Mesenchymal stem cell (in vitro differentiated cells and primary cell): Measurements from ENCODE around the gene SNX6.

Experiments used
- DNase-seq: peaks from one replicate; pipeline ENCODE4 v3.0.0-alpha.2; 2013
- H2AFZ ChIP-seq: one replicate; pipeline ENCODE4 v1.6.1; 2013; ENCODE audit warnings: low read depth, mild to moderate bottlenecking, control low read depth, inconsistent platforms, low read length, moderate library complexity
- H2AK5ac ChIP-seq: 2 replicates; pipeline ENCODE4 v1.6.1; 2013; ENCODE audit warnings: low read length, moderate library complexity, mild to moderate bottlenecking, inconsistent platforms; ENCODE audit not compliant: severe bottlenecking
- H2BK120ac ChIP-seq: one replicate; pipeline ENCODE4 v1.6.1; 2013; ENCODE audit warnings: low read depth, mild to moderate bottlenecking, inconsistent platforms, low read length, moderate library complexity
- H2BK12ac ChIP-seq, 2 experiments: one replicate each; pipeline ENCODE4 v1.6.1; 2013; ENCODE audit warnings: inconsistent platforms in 2 of 2, low read length in 2 of 2, mild to moderate bottlenecking in 2 of 2, moderate library complexity in 2 of 2, control low read depth in 1 of 2
- H2BK15ac ChIP-seq: one replicate; pipeline ENCODE4 v1.6.1; 2013; ENCODE audit warnings: mild to moderate bottlenecking, low read depth, inconsistent platforms; ENCODE audit not compliant: poor library complexity, severe bottlenecking
- H2BK5ac ChIP-seq: 2 replicates; pipeline ENCODE4 v1.6.1; 2013; ENCODE audit warnings: low read depth, mild to moderate bottlenecking, low read length, control low read depth, inconsistent platforms; ENCODE audit not compliant: poor library complexity, severe bottlenecking
- H3K14ac ChIP-seq, 2 experiments: one replicate each; pipeline ENCODE4 v1.6.1; 2013; ENCODE audit warnings: inconsistent platforms in 2 of 2, low read length in 2 of 2, control low read depth in 1 of 2, mild to moderate bottlenecking in 1 of 2, moderate library complexity in 1 of 2
- H3K18ac ChIP-seq, 2 experiments: one replicate each; pipeline ENCODE4 v1.6.1; 2013; ENCODE audit warnings: inconsistent platforms in 2 of 2, low read length in 2 of 2, control low read depth in 1 of 2, low read depth in 1 of 2, mild to moderate bottlenecking in 1 of 2
- H3K23ac ChIP-seq, 2 experiments: one replicate each; pipeline ENCODE4 v1.6.1; 2013; ENCODE audit warnings: inconsistent platforms in 2 of 2, low read length in 2 of 2, mild to moderate bottlenecking in 2 of 2, moderate library complexity in 2 of 2, control low read depth in 1 of 2
- H3K27ac ChIP-seq: 2 replicates; pipeline ENCODE4 v1.5.1; 2013; ENCODE audit warnings: mild to moderate bottlenecking, moderate library complexity, low read length, control low read depth, inconsistent platforms; ENCODE audit not compliant: poor library complexity, severe bottlenecking
- H3K27me3 ChIP-seq, 2 experiments: 2 replicates each; pipeline versions ENCODE4 v1.6.1 to v1.7.0; 2013; ENCODE audit warnings: low read length in 2 of 2, mild to moderate bottlenecking in 2 of 2, moderate library complexity in 2 of 2, control low read depth in 1 of 2, inconsistent platforms in 1 of 2; ENCODE audit not compliant: control insufficient read depth in 1 of 2, insufficient read depth in 1 of 2
- H3K36me3 ChIP-seq, 2 experiments: 2 replicates each; pipeline versions ENCODE4 v1.6.1 to v1.7.0; 2013; ENCODE audit warnings: low read length in 2 of 2, control low read depth in 1 of 2, inconsistent platforms in 1 of 2, low read depth in 1 of 2, mild to moderate bottlenecking in 1 of 2; ENCODE audit not compliant: insufficient read depth in 2 of 2, control insufficient read depth in 1 of 2
- H3K4ac ChIP-seq, 2 experiments: one replicate each; pipeline ENCODE4 v1.6.1; 2013; ENCODE audit warnings: inconsistent platforms in 2 of 2, low read length in 2 of 2, mild to moderate bottlenecking in 2 of 2, moderate library complexity in 2 of 2, control low read depth in 1 of 2, low read depth in 1 of 2
- H3K4me1 ChIP-seq: 2 replicates; pipeline ENCODE4 v1.6.1; 2013; ENCODE audit warnings: low read depth, low read length, control low read depth; ENCODE audit not compliant: control insufficient read depth, insufficient read depth
- H3K4me2 ChIP-seq: 2 replicates; pipeline ENCODE4 v1.6.1; 2013; ENCODE audit warnings: low read length, mild to moderate bottlenecking, inconsistent platforms; ENCODE audit not compliant: poor library complexity, severe bottlenecking
- H3K4me3 ChIP-seq, 2 experiments: 2 replicates each; pipeline versions ENCODE4 v1.5.1 to v1.7.0; 2013; ENCODE audit warnings: low read length in 2 of 2, mild to moderate bottlenecking in 2 of 2, control low read depth in 1 of 2, low read depth in 1 of 2; ENCODE audit not compliant: insufficient read depth in 1 of 2
- H3K79me1 ChIP-seq: replicated peaks from 2 replicates; pipeline ENCODE4 v1.6.1; 2013; ENCODE audit warnings: mild to moderate bottlenecking, control low read depth, low read length, inconsistent platforms; ENCODE audit not compliant: poor library complexity, severe bottlenecking
- H3K9ac ChIP-seq: 2 replicates; pipeline ENCODE4 v1.7.0; 2013; ENCODE audit warnings: mild to moderate bottlenecking, low read length, moderate library complexity
- H3K9me3 ChIP-seq: 2 replicates; pipeline ENCODE4 v1.7.0; 2013; ENCODE audit warnings: mild to moderate bottlenecking, low read length; ENCODE audit not compliant: control insufficient read depth
- H4K8ac ChIP-seq: one replicate; pipeline ENCODE4 v1.6.1; 2013; ENCODE audit warnings: inconsistent platforms, mild to moderate bottlenecking, low read length, moderate library complexity
- H4K91ac ChIP-seq: one replicate; pipeline ENCODE4 v1.6.1; 2013; ENCODE audit warnings: mild to moderate bottlenecking, low read length, inconsistent platforms
- WGBS: methylation state at CpG from one replicate; pipeline ENCODE4 v1.1.7; 2013; ENCODE audit warnings: mixed read lengths; 5-methylcytosine and 5-hydroxymethylcytosine counted together

SNX6 gene

GRCh38 chr14:34629344-34629656 is 648 bp downstream of the SNX6 start:
- Histone ChIP-seq H2BK5ac (peak overlapping the region; percentile 87), H3K4ac (peak overlapping the region; percentile 67 to 90), H3K27me3 (no peaks in the 10 kb centered on the region), H3K23ac (peak overlapping the region in 1 of 2 experiments; percentile 57), H3K9me3 (no peaks in the 10 kb centered on the region), H3K4me3 (peak overlapping the region; percentile 92 to 99), H2AFZ (peak overlapping the region; percentile 97), H2BK15ac (peak overlapping the region; percentile 60), H3K4me2 (peak overlapping the region; percentile 36), H2AK5ac (no peak overlapping the region), H2BK12ac (peak overlapping the region in 1 of 2 experiments; percentile 10), H3K18ac (peak overlapping the region; percentile 88 to 92), H3K14ac (peak overlapping the region in 1 of 2 experiments; percentile 87), H4K91ac (peak overlapping the region; percentile 95), H2BK120ac (peak overlapping the region; percentile 42), H3K9ac (peak overlapping the region; percentile 98), H4K8ac (peak overlapping the region; percentile 96), H3K4me1 (peaks cover 5% of the 10 kb centered on the region), H3K27ac (peak overlapping the region; percentile 33), H3K79me1 (no peaks in the 10 kb centered on the region), H3K36me3 (peaks cover 2 to 14% of the 10 kb centered on the region in 2 experiments)
- DNase-seq, result no peak
- 4% methylated on average over 5 of the region's 13 CpGs for WGBS

- Histone ChIP-seq H2BK5ac (no peak overlapping the region), H2AFZ (no peak overlapping the region), H3K79me1 (no peaks in the 10 kb centered on the region), H3K36me3 (peaks cover 2 to 18% of the 10 kb centered on the region in 2 experiments), H3K4me3 (peak overlapping the region in 1 of 2 experiments; percentile 99), H3K18ac (no peak overlapping the region), H3K14ac (no peak overlapping the region), H3K27me3 (no peaks in the 10 kb centered on the region), H3K9ac (peak overlapping the region; percentile 98), H3K23ac (no peak overlapping the region), H2AK5ac (no peak overlapping the region), H3K9me3 (no peaks in the 10 kb centered on the region), H3K4me2 (peak overlapping the region; percentile 69), H2BK120ac (no peak overlapping the region), H3K27ac (no peak overlapping the region), H2BK15ac (no peak overlapping the region), H3K4ac (no peak overlapping the region), H4K91ac (no peak overlapping the region), H2BK12ac (no peak overlapping the region), H3K4me1 (peaks cover 7% of the 10 kb centered on the region), H4K8ac (no peak overlapping the region)
- 22% methylated on average over 4 of the region's 5 CpGs for WGBS
- DNase-seq, result peak; percentile 33
Measured at GRCh38 chr14:34628681-34629135, 1.2 kb downstream of the SNX6 start.

- H3K18ac ChIP-seq, result no peak overlapping the region
- no peak overlapping the region for H3K9ac ChIP-seq
- DNase-seq, result no peak
- no peak overlapping the region for H4K8ac ChIP-seq
- H3K9me3 ChIP-seq, result no peaks in the 10 kb centered on the region
- H2AFZ ChIP-seq, result no peak overlapping the region
- peaks cover 9% of the 10 kb centered on the region for H3K4me1 ChIP-seq
- H3K4me3 ChIP-seq, result no peak overlapping the region
- no peaks in the 10 kb centered on the region for H3K27me3 ChIP-seq
- H2BK5ac ChIP-seq, result no peak overlapping the region
- H3K79me1 ChIP-seq, result peaks cover 1% of the 10 kb centered on the region
- no peak overlapping the region for H2BK12ac ChIP-seq
- H3K36me3 ChIP-seq, result peaks cover 10 to 59% of the 10 kb centered on the region in 2 experiments
- no peak overlapping the region for H3K23ac ChIP-seq
- no peak overlapping the region for H3K4me2 ChIP-seq
- no peak overlapping the region for H2AK5ac ChIP-seq
- H4K91ac ChIP-seq, result no peak overlapping the region
- H3K27ac ChIP-seq, result no peak overlapping the region
- H3K14ac ChIP-seq, result no peak overlapping the region
- no peak overlapping the region for H2BK120ac ChIP-seq
- H3K4ac ChIP-seq, result no peak overlapping the region
- no peak overlapping the region for H2BK15ac ChIP-seq
- 55% methylated on average over 2 of the region's 3 CpGs for WGBS
Measured at GRCh38 chr14:34623506-34623905, 6.4 kb downstream of the SNX6 start.

GRCh38 chr14:34620839-34621238 is 9.1 kb downstream of the SNX6 start:
- Histone ChIP-seq H2AK5ac (no peak overlapping the region), H2AFZ (no peak overlapping the region), H3K4me3 (no peak overlapping the region), H2BK120ac (no peak overlapping the region), H3K18ac (no peak overlapping the region), H2BK12ac (no peak overlapping the region), H3K4me1 (peaks cover 9% of the 10 kb centered on the region), H3K4me2 (no peak overlapping the region), H3K9me3 (no peaks in the 10 kb centered on the region), H3K23ac (no peak overlapping the region), H4K91ac (no peak overlapping the region), H3K4ac (no peak overlapping the region), H3K27me3 (no peaks in the 10 kb centered on the region), H2BK5ac (no peak overlapping the region), H4K8ac (no peak overlapping the region), H3K14ac (no peak overlapping the region), H3K79me1 (peaks cover 7% of the 10 kb centered on the region), H3K27ac (peak overlapping the region; percentile 12), H2BK15ac (no peak overlapping the region), H3K36me3 (peaks cover 25 to 73% of the 10 kb centered on the region in 2 experiments), H3K9ac (no peak overlapping the region)
- WGBS, result 90% methylated on average over 1 of the region's 3 CpGs
- DNase-seq, result no peak
